GM19395 (cell line): ENCODE measurements around the gene MYO15A.

Experiments
- ATAC-seq: cut with Tn5 transposase; IDR thresholded peaks from one replicate; pipeline ENCODE4 v1.9.1; 2021; ENCODE audit warnings: mild to moderate bottlenecking, moderate library complexity; ENCODE audit not compliant: unreplicated experiment

The MYO15A gene

GRCh38 chr17:18108401-18109312 is at the start of gene MYO15A:
Gene MYO15A (plus strand): TSS chr17:18108756. CDS start chr17:18118801, 10,045 bp downstream.
- ATAC-seq, result no peak

- ATAC-seq, result no peak
Observed at GRCh38 chr17:18059283-18059682, 49.3 kb upstream of the MYO15A start.

GRCh38 chr17:18064053-18064452 is 44.5 kb upstream of the MYO15A start:
- ATAC-seq, result no peak

- ATAC-seq, result no peak
Observed at GRCh38 chr17:18065546-18065945, 43.0 kb upstream of the MYO15A start.

- no peak for ATAC-seq
Observed at GRCh38 chr17:18066866-18067265, 41.7 kb upstream of the MYO15A start.

GRCh38 chr17:18069101-18069500 is 39.5 kb upstream of the MYO15A start:
- no peak for ATAC-seq

- no peak for ATAC-seq
Observed at GRCh38 chr17:18070861-18071340, 37.7 kb upstream of the MYO15A start.

- ATAC-seq, result no peak
Observed at GRCh38 chr17:18071751-18072150, 36.8 kb upstream of the MYO15A start.

- no peak for ATAC-seq
Observed at GRCh38 chr17:18074566-18075272, 33.8 kb upstream of the MYO15A start.

GRCh38 chr17:18076936-18077335 is 31.6 kb upstream of the MYO15A start:
- ATAC-seq, result no peak

- no peak for ATAC-seq
Observed at GRCh38 chr17:18079543-18079942, 29.0 kb upstream of the MYO15A start.

- no peak for ATAC-seq
Observed at GRCh38 chr17:18084256-18084655, 24.3 kb upstream of the MYO15A start.

GRCh38 chr17:18087610-18088491 is 20.7 kb upstream of the MYO15A start, which contains the start of gene DRG2:
Gene DRG2 (plus strand): TSS chr17:18087948. CDS start chr17:18088024, 76 bp downstream.
- ATAC-seq, result peak; percentile 80

- ATAC-seq, result no peak
Observed at GRCh38 chr17:18089613-18090012, 18.9 kb upstream of the MYO15A start.

GRCh38 chr17:18093616-18094408 is 14.7 kb upstream of the MYO15A start:
- ATAC-seq, result no peak

- no peak for ATAC-seq
Observed at GRCh38 chr17:18094409-18094807, 14.1 kb upstream of the MYO15A start.

- ATAC-seq, result no peak
Observed at GRCh38 chr17:18099516-18099915, 9.0 kb upstream of the MYO15A start.

- no peak for ATAC-seq
Observed at GRCh38 chr17:18100616-18101015, 7.9 kb upstream of the MYO15A start.

- ATAC-seq, result no peak
Observed at GRCh38 chr17:18101828-18102227, 6.7 kb upstream of the MYO15A start.

GRCh38 chr17:18102640-18103039 is 5.9 kb upstream of the MYO15A start:
- no peak for ATAC-seq
